Uterus (tissue), 2 donors: ENCODE data around the gene CASZ1.

Experiments used
- CTCF ChIP-seq, 4 experiments: fragments of 200-600 bp in 2 of 4; fragments of 450-650 bp in 2 of 4; sonication (generic) in 2 of 4; IDR thresholded peaks; one replicate each; pipeline ENCODE4 v1.5.1; 2016 to 2019; ENCODE audit warnings: antibody characterized with exemption in 4 of 4, mild to moderate bottlenecking in 2 of 4, moderate library complexity in 1 of 4
- POLR2A ChIP-seq, 2 donors: fragments of 450-650 bp; IDR thresholded peaks; one replicate each; pipeline ENCODE4 v1.6.1; 2016; ENCODE audit warnings: antibody characterized with exemption in 2 of 2, mild to moderate bottlenecking in 1 of 2, moderate library complexity in 1 of 2

- TF ChIP-seq CTCF (IDR thresholded peaks at IDR 0.05) (no peak), POLR2A (IDR thresholded peaks at IDR 0.05) (no peak)
These were observed 204.1 kb downstream of the CASZ1 start for GRCh38 chr1:10592373-10592772.
